ENCODE measurements around the gene ITPR2.
"Not testable (repeated sequence)": the region's sequence is repeated elsewhere in the genome, so short reads cannot be mapped to it uniquely, and the experiment has no call there.

The ITPR2 gene

DNA sequence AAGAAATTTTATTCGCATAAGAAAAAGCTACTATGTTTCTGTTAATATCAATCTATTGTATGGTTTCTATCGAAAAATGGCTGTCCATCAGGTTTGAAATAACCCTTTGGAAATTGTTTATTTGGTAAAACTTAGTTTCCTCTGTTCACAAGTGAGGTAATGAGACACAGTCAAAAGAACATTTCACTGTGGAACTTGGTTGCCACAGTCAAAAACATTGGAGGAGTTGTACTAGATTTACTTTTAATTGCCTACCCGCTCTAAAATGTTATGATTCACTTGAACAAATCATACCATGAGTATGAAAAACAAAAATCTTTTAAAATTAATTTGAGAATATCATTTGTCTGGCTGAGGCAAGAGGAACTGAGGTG lies 46.5 kb downstream of the ITPR2 start:
- Histone ChIP-seq H3K4me1 (ENCODE audit: low read length) (peaks cover 5% of the 10 kb centered on the region), H3F3A (ENCODE audit: insufficient read depth, low read length) (0 out of 2 replicates have a peak, but pooled peaks cover 2% of the 10 kb centered on the region), H3K4me2 (ENCODE audit: low read depth, low read length) (no peak overlapping the region), H3K27ac (ENCODE audit: low read length) (no peak overlapping the region), H3K9ac (ENCODE audit: low read length) (no peak overlapping the region), H3K9me2 (replicated peaks; ENCODE audit: insufficient read depth, low read length) (no peaks in the 10 kb centered on the region), H3K9me3 (replicated peaks; ENCODE audit: insufficient read depth, low read length) (no peaks in the 10 kb centered on the region), H3K27me3 (replicated peaks; ENCODE audit: insufficient read depth, low read length) (no peaks in the 10 kb centered on the region), H2AFZ (ENCODE audit: low read length) (no peak overlapping the region), H3K4me3 (ENCODE audit: low read length) (no peak overlapping the region), H4K20me1 (ENCODE audit: insufficient read depth, low read length) (no peaks in the 10 kb centered on the region), H3K79me2 (ENCODE audit: low read length) (no peaks in the 10 kb centered on the region), H3K36me3 (replicated peaks; ENCODE audit: insufficient read depth, low read length) (no peaks in the 10 kb centered on the region)
- DNase-seq: no peak
- TF ChIP-seq EZH2phosphoT487 (IDR thresholded peaks at IDR 0.05; ENCODE audit: low read length) (no peak), EZH2 (optimal IDR thresholded peaks at IDR 0.05; ENCODE audit: low read depth, low read length) (no peak)
- TF ChIP-seq, protein P1, sequence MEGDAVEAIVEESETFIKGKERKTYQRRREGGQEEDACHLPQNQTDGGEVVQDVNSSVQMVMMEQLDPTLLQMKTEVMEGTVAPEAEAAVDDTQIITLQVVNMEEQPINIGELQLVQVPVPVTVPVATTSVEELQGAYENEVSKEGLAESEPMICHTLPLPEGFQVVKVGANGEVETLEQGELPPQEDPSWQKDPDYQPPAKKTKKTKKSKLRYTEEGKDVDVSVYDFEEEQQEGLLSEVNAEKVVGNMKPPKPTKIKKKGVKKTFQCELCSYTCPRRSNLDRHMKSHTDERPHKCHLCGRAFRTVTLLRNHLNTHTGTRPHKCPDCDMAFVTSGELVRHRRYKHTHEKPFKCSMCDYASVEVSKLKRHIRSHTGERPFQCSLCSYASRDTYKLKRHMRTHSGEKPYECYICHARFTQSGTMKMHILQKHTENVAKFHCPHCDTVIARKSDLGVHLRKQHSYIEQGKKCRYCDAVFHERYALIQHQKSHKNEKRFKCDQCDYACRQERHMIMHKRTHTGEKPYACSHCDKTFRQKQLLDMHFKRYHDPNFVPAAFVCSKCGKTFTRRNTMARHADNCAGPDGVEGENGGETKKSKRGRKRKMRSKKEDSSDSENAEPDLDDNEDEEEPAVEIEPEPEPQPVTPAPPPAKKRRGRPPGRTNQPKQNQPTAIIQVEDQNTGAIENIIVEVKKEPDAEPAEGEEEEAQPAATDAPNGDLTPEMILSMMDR (IDR thresholded peaks at IDR 0.05; ENCODE audit: low read length): no peak

- not testable (repeated sequence) for H3K9me2 ChIP-seq (replicated peaks; ENCODE audit: insufficient read depth, low read length); H3K27me3 ChIP-seq (replicated peaks; ENCODE audit: insufficient read depth, low read length); H3K9me3 ChIP-seq (replicated peaks; ENCODE audit: insufficient read depth, low read length); H3K4me2 ChIP-seq (ENCODE audit: low read depth, low read length); H2AFZ ChIP-seq (ENCODE audit: low read length); DNase-seq; H3K4me1 ChIP-seq (ENCODE audit: low read length); H3K9ac ChIP-seq (ENCODE audit: low read length); H3K4me3 ChIP-seq (ENCODE audit: low read length); H3K36me3 ChIP-seq (replicated peaks; ENCODE audit: insufficient read depth, low read length); H3K27ac ChIP-seq (ENCODE audit: low read length); H3K79me2 ChIP-seq (ENCODE audit: low read length); H3F3A ChIP-seq (ENCODE audit: insufficient read depth, low read length); H4K20me1 ChIP-seq (ENCODE audit: insufficient read depth, low read length)
Measured at GRCh38 chr12:26783816-26784379, 49.1 kb downstream of the ITPR2 start.

DNA sequence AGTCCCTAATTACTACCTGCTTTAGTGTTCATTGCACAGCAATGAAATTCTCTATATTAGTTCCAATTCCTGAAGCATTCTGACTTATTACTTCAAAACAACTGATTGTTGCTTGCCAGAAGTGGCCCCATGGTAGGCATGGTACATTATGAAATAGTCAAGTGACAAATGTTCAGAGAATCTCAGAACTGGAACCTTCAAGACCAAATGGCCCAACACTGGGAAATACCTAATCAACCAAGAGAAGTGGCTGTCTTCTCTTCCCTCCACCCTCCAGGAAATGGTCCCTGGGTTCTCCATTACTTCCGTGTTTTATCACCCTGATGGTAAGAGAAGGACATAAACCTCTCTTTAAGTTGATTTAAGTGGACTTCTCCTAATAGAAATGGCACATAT lies 49.9 kb downstream of the ITPR2 start:
- H3K9me3 ChIP-seq (replicated peaks; ENCODE audit: insufficient read depth, low read length): no peaks in the 10 kb centered on the region
- H2AFZ ChIP-seq (ENCODE audit: low read length): no peak overlapping the region
- H3K4me1 ChIP-seq (ENCODE audit: low read length): no peaks in the 10 kb centered on the region
- H3F3A ChIP-seq (ENCODE audit: insufficient read depth, low read length): no peaks in the 10 kb centered on the region
- no peak for TF ChIP-seq EZH2phosphoT487 (IDR thresholded peaks at IDR 0.05; ENCODE audit: low read length)
- no peak for TF ChIP-seq EZH2 (optimal IDR thresholded peaks at IDR 0.05; ENCODE audit: low read depth, low read length)
- TF ChIP-seq, protein P1 (IDR thresholded peaks at IDR 0.05; ENCODE audit: low read length): no peak
- H3K27ac ChIP-seq (ENCODE audit: low read length): no peak overlapping the region
- no peak overlapping the region for H3K9ac ChIP-seq (ENCODE audit: low read length)
- no peaks in the 10 kb centered on the region for H3K79me2 ChIP-seq (ENCODE audit: low read length)
- no peak for DNase-seq
- no peak overlapping the region for H3K4me3 ChIP-seq (ENCODE audit: low read length)
- H3K9me2 ChIP-seq (replicated peaks; ENCODE audit: insufficient read depth, low read length): no peaks in the 10 kb centered on the region
- H3K36me3 ChIP-seq (replicated peaks; ENCODE audit: insufficient read depth, low read length): no peaks in the 10 kb centered on the region
- H3K4me2 ChIP-seq (ENCODE audit: low read depth, low read length): no peak overlapping the region
- no peaks in the 10 kb centered on the region for H3K27me3 ChIP-seq (replicated peaks; ENCODE audit: insufficient read depth, low read length)
- no peaks in the 10 kb centered on the region for H4K20me1 ChIP-seq (ENCODE audit: insufficient read depth, low read length)

DNA sequence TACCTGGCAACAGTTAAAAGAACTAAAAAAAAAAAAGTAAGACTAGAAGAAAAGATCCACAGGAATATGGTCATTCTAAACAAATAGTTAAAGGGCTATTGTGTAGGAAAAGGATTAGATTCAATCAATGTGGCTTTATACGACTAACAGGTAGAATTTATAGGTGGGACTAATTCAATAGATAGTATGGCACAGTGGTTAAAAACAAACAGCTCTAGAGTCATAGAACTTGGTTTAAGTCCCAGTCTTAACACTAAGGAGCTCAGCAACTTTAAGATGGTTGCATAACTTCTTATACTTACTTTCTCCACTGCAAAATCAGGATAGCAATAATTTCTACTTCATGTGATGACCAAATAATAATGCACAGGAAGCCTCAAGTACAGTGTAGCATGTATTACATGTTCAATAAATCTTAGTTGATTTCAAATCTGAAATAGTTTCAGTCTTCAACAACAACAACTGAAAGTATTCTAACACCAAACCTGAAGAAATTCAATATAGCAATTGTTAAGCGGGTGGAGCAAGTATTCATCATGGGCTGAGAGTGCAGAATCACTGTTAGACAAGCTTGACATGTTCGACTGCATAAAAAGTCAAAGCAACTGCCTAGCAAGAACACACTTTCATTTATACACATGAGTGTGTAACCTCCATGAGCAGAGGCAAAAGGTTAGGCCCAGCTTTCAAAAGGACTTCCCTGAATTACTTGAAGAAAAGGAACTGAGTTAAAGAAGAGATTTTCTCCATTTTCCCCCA lies 50.4 kb downstream of the ITPR2 start:
- Histone ChIP-seq H3K9me3 (replicated peaks; ENCODE audit: insufficient read depth, low read length) (no peaks in the 10 kb centered on the region), H3K4me1 (ENCODE audit: low read length) (no peaks in the 10 kb centered on the region), H3K36me3 (replicated peaks; ENCODE audit: insufficient read depth, low read length) (no peaks in the 10 kb centered on the region), H3K79me2 (ENCODE audit: low read length) (no peaks in the 10 kb centered on the region), H3K27me3 (replicated peaks; ENCODE audit: insufficient read depth, low read length) (no peaks in the 10 kb centered on the region), H2AFZ (ENCODE audit: low read length) (no peak overlapping the region), H3F3A (ENCODE audit: insufficient read depth, low read length) (no peaks in the 10 kb centered on the region), H3K27ac (ENCODE audit: low read length) (no peak overlapping the region), H3K9ac (ENCODE audit: low read length) (no peak overlapping the region), H3K4me3 (ENCODE audit: low read length) (no peak overlapping the region), H3K4me2 (ENCODE audit: low read depth, low read length) (no peak overlapping the region), H4K20me1 (ENCODE audit: insufficient read depth, low read length) (no peaks in the 10 kb centered on the region), H3K9me2 (replicated peaks; ENCODE audit: insufficient read depth, low read length) (no peaks in the 10 kb centered on the region)
- no peak for DNase-seq
- TF ChIP-seq, protein P1 (IDR thresholded peaks at IDR 0.05; ENCODE audit: low read length): no peak
- TF ChIP-seq EZH2phosphoT487 (IDR thresholded peaks at IDR 0.05; ENCODE audit: low read length): no peak
- no peak for TF ChIP-seq EZH2 (optimal IDR thresholded peaks at IDR 0.05; ENCODE audit: low read depth, low read length)

- H3K27ac ChIP-seq (ENCODE audit: low read length); H3K27me3 ChIP-seq (replicated peaks; ENCODE audit: insufficient read depth, low read length); H3K79me2 ChIP-seq (ENCODE audit: low read length); H3K4me2 ChIP-seq (ENCODE audit: low read depth, low read length); H2AFZ ChIP-seq (ENCODE audit: low read length); H3K9me2 ChIP-seq (replicated peaks; ENCODE audit: insufficient read depth, low read length); H3K36me3 ChIP-seq (replicated peaks; ENCODE audit: insufficient read depth, low read length); H3K4me1 ChIP-seq (ENCODE audit: low read length); DNase-seq; H3K4me3 ChIP-seq (ENCODE audit: low read length); H4K20me1 ChIP-seq (ENCODE audit: insufficient read depth, low read length); H3K9me3 ChIP-seq (replicated peaks; ENCODE audit: insufficient read depth, low read length); H3K9ac ChIP-seq (ENCODE audit: low read length); H3F3A ChIP-seq (ENCODE audit: insufficient read depth, low read length): not testable (repeated sequence)
Measured at GRCh38 chr12:26780656-26781055, 52.3 kb downstream of the ITPR2 start.

All from MM.1S (cell line).